ENCODE data around the gene MGAM2. TPM values are rescaled to one million over a fixed set of nuclear protein-coding genes. Genes with fewer than 3 reads are reported as not detected.

Gene MGAM2
- total RNA-seq, 1 experiment from 2014 or later: not detected

Other genes starting within 250 kb of the MGAM2 start
- not detected in 2 replicates for gene OR9A4, start 195.3 kb upstream of the MGAM2 start, total RNA-seq (2014; rRNA removed; shearing (Covaris generic); ENCODE audit: low replicate concordance)
- not detected in 2 replicates for gene CLEC5A, start 164.7 kb upstream of the MGAM2 start, total RNA-seq (2014; rRNA removed; shearing (Covaris generic); ENCODE audit: low replicate concordance)
- not detected in 2 replicates for gene TAS2R38, start 137.9 kb upstream of the MGAM2 start, total RNA-seq (2014; rRNA removed; shearing (Covaris generic); ENCODE audit: low replicate concordance)
- gene MGAM, start 115.8 kb upstream of the MGAM2 start, total RNA-seq (2014; rRNA removed; shearing (Covaris generic); ENCODE audit: low replicate concordance): not detected in 2 replicates
- not detected in 2 replicates for gene PRSS58, start 146.3 kb downstream of the MGAM2 start, total RNA-seq (2014; rRNA removed; shearing (Covaris generic); ENCODE audit: low replicate concordance)

Data from MG63 (cell line).